Lower leg skin (tissue), 3 donors: ENCODE results near the gene EXOC6B.

ENCODE experiments used
- CTCF ChIP-seq, 3 donors: fragments of 450-650 bp; IDR thresholded peaks; one replicate each; pipeline ENCODE4 v1.5.1; 2016; ENCODE audit warnings: antibody characterized with exemption in 3 of 3, mild to moderate bottlenecking in 3 of 3, moderate library complexity in 2 of 3
- POLR2A ChIP-seq, 2 donors: fragments of 450-650 bp; IDR thresholded peaks; one replicate each; pipeline ENCODE4 v1.6.1; 2016 to 2017; ENCODE audit warnings: antibody characterized with exemption in 2 of 2, mild to moderate bottlenecking in 1 of 2, moderate library complexity in 1 of 2

GRCh38 chr2:72220170-72220569 lies 605.7 kb downstream of the EXOC6B start:
- TF ChIP-seq CTCF (IDR thresholded peaks at IDR 0.05) (no peak), POLR2A (IDR thresholded peaks at IDR 0.05) (no peak)
